HL-60 (cell line): ENCODE measurements around the gene FOXP1.

ENCODE experiments used
- DNase-seq, 2 experiments: peaks; one replicate each; pipeline ENCODE4 v3.0.0-alpha.2; 2010 to 2020; ENCODE audit warnings: low read depth in 1 of 2, low spot score in 1 of 2
- H3K27ac ChIP-seq: fragments of 250-450 bp; sonication (Bioruptor Pico); replicated peaks from 2 replicates; pipeline ENCODE4 v1.5.1; 2020; ENCODE audit warnings: mild to moderate bottlenecking, moderate library complexity
- H3K27me3 ChIP-seq: fragments of 250-450 bp; sonication (Bioruptor Pico); 2 replicates; pipeline ENCODE4 v1.5.1; 2021; ENCODE audit warnings: mild to moderate bottlenecking, moderate library complexity; ENCODE audit not compliant: insufficient read depth, poor library complexity, severe bottlenecking
- H3K4me3 ChIP-seq: replicated peaks from 2 replicates; pipeline ENCODE4 v1.5.1; 2011; ENCODE audit warnings: mild to moderate bottlenecking, control low read depth, low read length; ENCODE audit not compliant: insufficient read depth
- CTCF ChIP-seq: IDR thresholded peaks from one replicate; pipeline ENCODE4 v1.5.1; 2011; ENCODE audit warnings: low read length, control low read depth, inconsistent platforms; ENCODE audit not compliant: insufficient read depth
- GABPA ChIP-seq: IDR thresholded peaks from 2 replicates; pipeline ENCODE4 v1.6.1; 2012; ENCODE audit warnings: low read depth
- POLR2AphosphoS5 ChIP-seq: IDR thresholded peaks from 2 replicates; pipeline ENCODE4 v1.6.1; 2012; ENCODE audit warnings: low read depth
- REST ChIP-seq: IDR thresholded peaks from 2 replicates; pipeline ENCODE4 v1.6.1; 2012; ENCODE audit warnings: low read depth; ENCODE audit not compliant: insufficient replicate concordance
- SPI1 ChIP-seq: IDR thresholded peaks from 2 replicates; pipeline ENCODE4 v1.6.1; 2012; ENCODE audit warnings: low read depth, mild to moderate bottlenecking, borderline replicate concordance

The FOXP1 gene

GRCh38 chr3:71260782-71261181 lies 322.7 kb downstream of the FOXP1 start:
- no peak overlapping the region for H3K4me3 ChIP-seq
- TF ChIP-seq CTCF (no peak), REST (no peak), SPI1 (no peak), POLR2AphosphoS5 (no peak), GABPA (no peak)
- no peak overlapping the region for H3K27ac ChIP-seq

GRCh38 chr3:71258526-71258925 lies 325.0 kb downstream of the FOXP1 start:
- H3K27me3 ChIP-seq: no peaks in the 10 kb centered on the region
- H3K27ac ChIP-seq: no peak overlapping the region
- DNase-seq: no peak
- no peak overlapping the region for H3K4me3 ChIP-seq
- TF ChIP-seq GABPA: no peak
- TF ChIP-seq REST: no peak
- no peak for TF ChIP-seq SPI1
- no peak for TF ChIP-seq POLR2AphosphoS5
- no peak for TF ChIP-seq CTCF

More at GRCh38 chr3:71260782-71261181, 322.7 kb downstream of the FOXP1 start:
- no peaks in the 10 kb centered on the region for H3K27me3 ChIP-seq
- DNase-seq: no peak

GRCh38 chr3:71258116-71258515 lies 325.4 kb downstream of the FOXP1 start:
- Histone ChIP-seq H3K27me3 (no peaks in the 10 kb centered on the region), H3K27ac (no peak overlapping the region), H3K4me3 (no peak overlapping the region)
- TF ChIP-seq SPI1: no peak
- DNase-seq: no peak

GRCh38 chr3:71255498-71255897 lies 328.0 kb downstream of the FOXP1 start:
- DNase-seq: no peak
- no peak overlapping the region for H3K4me3 ChIP-seq
- H3K27me3 ChIP-seq: no peaks in the 10 kb centered on the region
- H3K27ac ChIP-seq: no peak overlapping the region
- TF ChIP-seq SPI1 (no peak), POLR2AphosphoS5 (no peak), GABPA (no peak), REST (no peak), CTCF (no peak)
